CD4-positive, alpha-beta T cell treated with Interleukin-17A for 4 hours (primary cell): ENCODE data around the gene LAPTM5.
"Not testable (repeated sequence)": the region's sequence is repeated elsewhere in the genome, so short reads cannot be mapped to it uniquely, and the experiment has no call there.

Experiments used
- DNase-seq: peaks from one replicate; pipeline ENCODE4 v3.0.0-alpha.2; 2020; ENCODE audit warnings: mixed read lengths

Gene LAPTM5, protein sequence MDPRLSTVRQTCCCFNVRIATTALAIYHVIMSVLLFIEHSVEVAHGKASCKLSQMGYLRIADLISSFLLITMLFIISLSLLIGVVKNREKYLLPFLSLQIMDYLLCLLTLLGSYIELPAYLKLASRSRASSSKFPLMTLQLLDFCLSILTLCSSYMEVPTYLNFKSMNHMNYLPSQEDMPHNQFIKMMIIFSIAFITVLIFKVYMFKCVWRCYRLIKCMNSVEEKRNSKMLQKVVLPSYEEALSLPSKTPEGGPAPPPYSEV

DNA sequence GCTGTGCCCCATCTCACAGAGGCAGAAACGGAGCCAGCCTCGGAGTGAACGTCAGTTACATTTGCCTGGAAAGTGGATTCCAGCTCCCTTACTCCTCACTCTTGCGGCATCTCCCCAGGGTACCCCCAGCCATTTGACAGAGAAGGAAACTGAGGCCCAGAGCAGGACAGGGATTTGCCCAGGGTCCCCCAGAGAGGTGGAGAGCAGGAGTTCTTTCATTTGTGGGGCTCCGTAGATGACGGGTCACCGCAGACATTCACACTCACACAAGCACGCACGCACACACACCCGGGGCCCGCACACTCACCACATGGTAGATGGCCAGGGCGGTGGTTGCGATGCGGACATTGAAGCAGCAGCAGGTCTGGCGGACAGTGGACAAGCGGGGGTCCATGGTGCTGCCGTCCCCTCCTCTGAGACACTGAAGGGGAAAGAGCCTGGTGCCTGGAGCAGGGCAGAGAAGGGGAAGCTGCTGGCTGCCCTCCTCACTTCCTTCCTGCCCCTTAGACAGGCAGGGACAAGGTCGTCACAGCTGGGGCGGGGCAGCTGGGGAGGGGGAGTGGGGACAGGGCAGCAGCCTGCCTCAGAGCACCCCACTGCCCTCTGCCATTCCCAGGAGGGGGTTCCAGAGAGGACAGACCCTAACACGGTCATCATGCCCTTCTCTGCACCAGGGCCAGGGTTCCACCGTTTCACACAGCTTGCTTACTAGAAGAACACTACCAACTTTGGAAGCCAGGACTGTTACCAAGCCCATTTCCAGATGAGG, at the start of gene LAPTM5:
TSS of gene LAPTM5 (minus strand) at position 423 of the 769 bp plus-strand sequence. CDS start at position 394, 29 bp downstream.
- peak; percentile 82 for DNase-seq

DNA sequence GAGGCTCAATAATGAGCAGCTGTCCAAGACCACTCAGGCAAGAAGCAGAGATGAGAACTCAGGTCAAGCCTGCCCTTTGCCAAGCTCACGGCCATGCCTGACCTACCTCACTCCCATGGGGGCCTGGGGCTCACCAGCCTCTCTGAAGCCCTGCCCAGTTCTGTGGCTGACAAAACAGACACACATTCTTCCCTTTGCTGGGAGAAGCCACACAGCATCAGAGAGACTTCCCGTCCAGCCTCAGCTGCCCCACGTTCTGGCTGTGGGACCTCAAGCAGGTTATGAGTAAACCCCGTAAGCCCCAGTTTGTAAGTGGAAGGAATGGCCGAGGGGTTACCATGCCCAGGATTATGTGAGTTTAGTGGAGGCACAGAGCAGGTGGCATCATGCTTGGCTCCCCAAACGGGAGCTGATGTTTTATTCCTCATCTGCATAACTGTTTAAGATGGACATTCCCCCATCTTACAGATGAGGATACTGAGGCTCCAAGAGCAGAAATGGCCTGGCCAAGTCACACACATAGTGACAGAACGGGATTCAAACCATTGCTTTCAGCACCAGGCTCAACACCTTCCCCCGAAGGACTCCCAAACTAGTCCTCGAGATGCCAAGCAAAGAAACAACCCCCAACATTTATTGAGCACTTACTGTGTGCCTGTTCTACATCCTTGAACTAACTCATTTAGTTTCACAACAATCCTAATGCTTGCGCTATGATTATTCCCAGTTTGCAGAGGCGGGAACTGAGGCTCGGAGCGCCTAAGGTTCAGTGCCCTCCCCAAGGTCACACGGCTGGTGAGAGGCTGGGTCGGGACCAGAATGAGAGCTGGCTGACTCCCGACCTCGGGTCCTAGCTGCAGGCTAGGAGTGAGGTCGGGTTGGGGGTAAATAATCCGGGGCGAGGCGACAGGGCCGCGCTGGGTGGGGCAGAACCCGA, 49.1 kb upstream of the LAPTM5 start:
- DNase-seq: no peak

DNA sequence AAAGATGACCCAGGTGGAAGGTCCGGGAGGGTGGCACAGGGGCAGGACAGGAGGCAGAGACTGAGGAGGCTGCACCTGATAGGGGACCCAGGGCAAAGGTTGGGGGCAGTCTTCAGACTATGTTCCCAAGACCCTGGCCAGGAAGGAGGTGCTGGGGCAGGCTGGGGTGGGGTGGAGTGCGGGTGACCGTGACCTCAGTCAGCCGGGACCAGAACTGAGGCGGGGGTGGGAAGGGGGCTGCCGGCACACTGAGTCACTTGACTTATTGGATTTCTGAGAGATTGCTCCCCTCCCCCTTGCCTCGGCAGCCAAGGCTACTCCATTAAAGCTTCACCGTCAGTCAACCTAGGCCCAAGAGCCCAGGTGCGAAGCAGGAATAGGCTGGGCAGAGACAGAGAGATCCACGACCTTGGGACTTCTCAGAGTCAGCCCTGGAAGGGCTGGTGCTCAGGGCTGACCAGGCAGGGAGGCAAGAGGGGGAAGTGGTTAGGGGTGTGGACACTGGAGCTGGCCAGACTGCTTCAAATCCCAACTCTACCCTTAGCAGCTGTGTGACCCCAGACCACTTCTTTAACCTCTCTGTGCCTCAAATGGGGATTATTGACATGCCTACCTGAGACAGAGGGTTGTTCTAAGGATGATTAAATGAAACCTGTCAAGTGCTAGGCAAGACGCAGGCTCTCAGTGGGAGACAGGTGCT, 47.9 kb upstream of the LAPTM5 start:
- no peak for DNase-seq

DNA sequence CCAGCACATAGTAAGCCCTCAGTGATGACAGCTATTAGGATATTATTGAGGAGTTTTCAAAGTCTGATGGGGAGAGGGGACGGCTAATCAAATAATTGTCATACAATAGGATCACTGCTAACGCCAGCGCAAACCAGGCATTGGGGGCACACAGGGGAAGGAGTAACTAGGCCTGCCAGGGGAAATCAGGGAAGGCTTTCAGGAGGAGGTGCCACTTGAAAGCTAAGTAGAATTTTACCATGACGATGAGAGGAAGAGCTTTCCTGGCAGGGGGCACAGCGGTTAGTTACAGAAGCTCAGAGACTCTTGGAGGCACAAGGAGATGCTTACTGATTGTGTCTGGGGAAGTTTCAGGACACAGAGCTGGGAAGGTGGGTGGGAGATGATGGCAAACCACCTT, 47.2 kb upstream of the LAPTM5 start:
- DNase-seq: no peak

DNA sequence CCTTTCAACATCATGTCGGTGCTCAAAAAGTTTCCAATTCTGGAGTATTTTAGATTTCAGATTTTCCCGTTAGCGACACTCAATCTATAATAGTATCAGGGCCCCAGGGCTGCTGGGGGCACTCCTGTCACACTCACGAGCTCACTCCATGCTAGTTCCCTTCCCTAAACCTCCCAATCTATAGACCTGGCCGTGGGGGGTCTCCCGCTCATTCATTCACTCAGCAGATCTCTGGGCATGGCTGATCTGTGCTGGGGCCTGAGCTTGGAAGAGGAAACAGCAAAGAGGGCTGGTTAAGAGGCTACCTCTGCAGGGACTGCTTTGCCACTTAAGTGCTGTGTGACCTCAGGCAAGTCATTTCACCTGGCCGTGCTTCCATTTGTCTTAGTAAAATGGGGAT, 46.8 kb upstream of the LAPTM5 start:
- no peak for DNase-seq

DNA sequence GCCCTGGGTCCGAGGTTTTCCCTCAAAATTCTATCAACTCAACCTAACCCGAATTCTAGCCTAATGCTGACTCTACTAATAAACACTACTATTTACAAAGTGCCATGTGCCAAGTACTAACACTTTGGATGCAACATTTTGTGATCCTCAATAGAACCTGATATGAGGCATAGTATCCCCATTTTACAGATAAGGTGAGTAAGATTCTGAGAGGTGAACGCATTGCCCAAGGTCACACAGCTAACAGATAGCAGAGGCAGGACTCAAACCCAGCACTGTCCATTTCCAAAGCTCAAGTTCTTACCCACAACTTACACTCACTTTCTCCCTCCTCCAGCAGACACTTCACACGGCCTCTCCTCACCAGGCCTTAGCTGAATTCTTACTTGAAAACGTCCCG, 46.0 kb upstream of the LAPTM5 start:
- no peak for DNase-seq

DNA sequence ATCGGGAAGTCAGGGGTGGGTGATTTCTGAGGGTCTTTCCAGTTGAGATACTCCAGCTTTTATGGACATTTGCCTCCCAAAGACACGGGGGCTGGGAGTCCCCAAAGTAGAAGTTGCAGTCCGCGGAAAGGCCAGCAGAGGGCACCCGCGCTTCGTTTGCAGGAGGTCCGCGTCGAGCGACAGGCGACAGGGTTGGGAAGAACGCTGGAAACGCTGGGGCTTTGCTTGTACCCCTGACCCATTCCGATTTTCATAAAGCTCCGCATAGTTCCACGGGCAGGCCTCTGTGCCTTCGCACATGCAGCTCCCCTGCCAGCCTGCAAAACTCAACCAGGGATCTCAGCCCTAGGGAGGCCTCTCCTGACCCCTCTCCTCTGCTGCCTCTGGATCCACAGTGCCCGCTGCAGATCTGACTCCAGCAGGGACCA, 44.2 kb upstream of the LAPTM5 start:
- DNase-seq: peak; percentile 86

DNA sequence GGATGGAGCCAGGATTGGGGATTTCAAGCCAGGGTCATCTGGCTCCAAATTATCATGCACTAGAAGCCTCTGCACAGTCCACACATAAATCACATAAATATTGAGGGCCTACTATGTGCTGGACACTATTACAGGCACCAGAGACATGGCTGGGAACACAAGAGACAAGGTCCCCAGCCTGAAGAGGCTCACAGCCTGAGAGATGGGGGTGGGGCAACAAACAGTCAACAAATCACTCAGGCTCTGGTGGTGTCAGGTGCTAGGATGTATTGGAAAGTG, 41.6 kb upstream of the LAPTM5 start:
- no peak for DNase-seq

DNA sequence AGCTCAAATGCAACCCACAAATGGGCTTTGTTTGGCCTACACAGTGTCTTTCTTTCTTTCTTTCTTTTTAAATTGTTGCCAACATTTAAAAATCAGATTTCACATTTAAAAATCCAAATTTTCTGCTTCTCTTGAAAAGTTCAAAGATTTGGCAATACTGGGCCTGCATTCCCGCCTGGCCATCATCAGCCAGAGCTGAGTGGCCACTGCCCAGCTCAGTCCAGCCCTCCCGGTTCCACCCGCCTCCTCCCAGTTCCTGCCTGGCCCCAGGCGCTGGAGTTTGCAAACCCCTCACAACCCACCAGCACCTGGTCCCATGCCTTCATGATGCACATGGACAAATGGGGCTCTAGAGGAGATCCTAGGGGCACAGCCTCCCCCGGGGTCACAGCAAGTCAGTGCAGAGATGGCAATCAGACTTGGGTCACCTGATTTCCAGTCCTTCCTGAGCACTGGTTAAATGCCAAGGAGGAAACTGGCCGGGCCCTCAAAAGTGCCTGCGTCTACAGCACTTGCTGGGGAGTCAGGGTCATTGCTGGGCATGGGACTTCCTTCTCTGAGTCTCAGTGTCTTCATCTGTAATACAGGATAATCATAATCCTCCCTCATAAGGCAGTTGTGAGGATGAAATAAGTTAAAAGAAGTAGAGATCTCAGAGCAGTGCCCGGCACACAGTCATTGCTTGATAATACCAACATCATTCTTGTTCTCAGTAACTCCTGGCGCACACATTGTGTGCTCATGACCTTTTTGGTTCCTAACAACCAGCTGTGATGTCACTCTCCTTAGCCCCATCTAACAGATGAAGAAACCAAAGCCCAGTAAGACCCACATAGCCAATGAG, 41.0 kb upstream of the LAPTM5 start:
- no peak for DNase-seq

DNA sequence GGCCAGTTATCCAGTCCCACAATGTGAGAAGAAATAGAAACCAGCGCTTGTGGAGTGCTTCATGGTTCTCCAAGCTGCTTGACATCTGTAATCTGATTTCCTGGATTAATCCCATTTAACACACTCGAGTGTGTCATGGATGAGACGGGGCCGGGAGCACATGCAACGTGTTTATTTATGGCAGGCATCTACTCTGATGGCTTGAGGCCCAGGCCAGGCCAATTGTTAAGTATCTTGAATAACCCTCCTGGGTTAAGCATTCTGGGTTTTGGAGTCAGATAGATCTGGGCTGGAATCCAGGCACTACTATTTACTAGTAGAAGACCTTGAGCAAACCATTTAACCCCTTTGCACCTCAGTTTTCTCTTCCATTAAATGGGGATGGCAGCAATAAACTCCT, 37.5 kb upstream of the LAPTM5 start:
- no peak for DNase-seq

DNA sequence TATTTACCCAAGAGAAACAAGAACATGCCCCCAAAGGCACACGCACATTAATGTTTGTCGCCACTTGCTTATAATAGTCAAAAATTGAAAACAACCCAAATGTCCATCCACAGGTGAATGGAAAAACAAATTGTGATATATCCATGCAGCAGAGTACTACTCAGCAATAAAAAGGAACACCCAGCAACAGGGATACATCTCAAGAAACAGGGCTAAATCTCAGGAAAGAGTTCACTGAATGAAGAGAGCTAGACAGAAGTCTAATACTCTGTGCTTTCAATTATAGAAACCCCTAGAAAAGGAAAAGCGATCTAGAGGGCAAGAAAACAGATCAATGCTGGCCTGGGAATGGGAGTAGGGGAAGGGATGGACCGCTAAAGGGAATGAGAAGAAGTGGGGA, 36.7 kb upstream of the LAPTM5 start:
- DNase-seq: no peak

DNA sequence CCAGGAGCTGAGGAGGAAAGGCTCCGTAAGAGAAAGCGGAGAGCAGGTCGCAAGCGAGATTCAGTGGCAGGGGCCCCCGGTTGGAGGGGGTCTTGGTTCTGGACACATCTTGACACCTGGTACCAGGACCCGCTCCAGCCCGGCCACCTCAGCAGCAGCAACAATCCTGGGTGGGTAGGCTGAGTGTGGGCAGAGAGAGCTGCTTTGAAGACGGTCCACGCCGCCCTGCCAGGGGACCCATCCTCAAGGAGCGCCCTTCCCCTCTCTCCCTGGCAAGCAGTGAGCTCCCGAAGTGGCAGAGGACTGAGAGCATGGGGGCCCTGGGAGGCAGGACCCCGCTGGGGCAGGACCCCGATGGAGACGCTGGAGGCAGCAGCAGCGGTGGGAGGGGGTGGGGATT, 35.6 kb upstream of the LAPTM5 start:
- DNase-seq: no peak

DNA sequence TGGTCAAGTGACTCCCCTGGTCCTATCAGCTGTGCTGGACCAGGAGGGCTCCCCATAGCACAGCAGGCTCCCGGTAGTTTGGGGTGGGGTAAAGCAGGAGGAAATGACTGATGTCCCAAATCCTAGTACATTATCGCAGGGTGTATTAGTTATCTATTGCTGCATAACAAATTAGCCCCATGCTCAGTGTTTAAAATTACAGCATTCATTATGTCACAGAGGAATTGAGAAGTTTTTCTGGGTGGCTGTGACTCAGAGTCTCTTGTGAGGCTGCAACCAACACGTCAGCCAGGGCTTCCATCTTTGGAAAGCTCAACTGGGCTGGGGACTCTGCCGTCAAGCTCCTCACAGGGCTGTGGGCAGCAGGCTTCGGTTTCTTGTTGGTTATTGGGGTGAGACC, 34.3 kb upstream of the LAPTM5 start:
- no peak for DNase-seq

DNA sequence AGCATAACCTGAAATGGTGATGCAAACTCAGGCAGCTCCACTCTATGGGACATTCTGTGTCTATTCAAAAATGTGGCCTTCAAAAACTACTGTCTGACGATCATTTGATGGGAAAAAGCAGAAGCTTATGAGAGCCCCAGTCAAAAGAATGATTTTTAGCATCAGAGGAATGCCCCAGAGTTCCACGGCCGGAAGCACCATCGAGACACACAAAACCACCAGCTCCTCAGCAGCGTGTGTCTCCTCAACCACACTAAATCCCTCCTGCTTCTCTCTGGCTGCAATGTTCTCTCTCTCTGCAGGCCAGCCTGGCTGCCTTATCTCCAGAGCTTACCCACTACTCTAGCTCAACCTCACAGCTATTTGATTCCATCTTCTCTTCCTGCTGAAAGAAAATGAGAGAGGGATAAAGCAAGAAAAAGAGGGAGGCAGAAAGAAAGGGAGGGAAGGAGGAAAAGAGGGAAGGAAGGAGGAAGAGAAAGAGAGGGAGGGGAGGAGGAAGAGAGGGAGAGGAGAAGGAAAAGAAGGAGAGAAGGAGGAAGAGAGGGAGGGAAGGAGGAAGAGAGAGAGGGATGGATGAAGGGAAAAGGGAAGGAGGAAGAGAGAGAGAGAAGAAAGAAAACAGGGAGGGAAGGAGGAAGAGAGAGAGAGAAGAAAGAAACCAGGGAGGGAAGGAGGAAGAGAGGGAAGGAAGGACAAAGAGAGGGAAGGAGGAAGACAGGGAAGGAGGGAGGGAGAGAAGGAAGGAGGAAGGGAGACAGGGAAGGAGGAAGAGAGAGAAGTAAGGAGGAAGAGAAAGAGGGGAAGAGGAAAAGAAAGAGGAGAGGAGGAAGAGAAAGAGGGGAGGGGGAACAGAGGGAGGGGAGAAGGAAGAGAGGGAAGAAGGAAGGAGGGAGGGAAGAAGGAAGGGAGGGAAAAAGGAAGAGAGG, 33.5 kb upstream of the LAPTM5 start:
- peak; percentile 35 for DNase-seq

DNA sequence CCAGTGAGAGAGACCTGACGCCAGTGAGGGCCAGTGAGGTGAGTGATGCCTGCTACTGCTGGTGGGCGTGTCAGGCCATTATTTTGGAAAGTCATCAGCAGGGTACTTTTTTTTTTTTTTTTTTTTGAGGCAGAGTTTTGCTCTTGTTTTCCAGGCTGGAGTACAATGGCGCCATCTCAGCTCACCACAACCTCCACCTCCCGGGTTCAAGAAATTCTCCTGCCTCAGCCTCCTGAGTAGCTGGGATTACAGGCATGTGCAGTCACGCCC, 32.6 kb upstream of the LAPTM5 start:
- DNase-seq: not testable (repeated sequence)

DNA sequence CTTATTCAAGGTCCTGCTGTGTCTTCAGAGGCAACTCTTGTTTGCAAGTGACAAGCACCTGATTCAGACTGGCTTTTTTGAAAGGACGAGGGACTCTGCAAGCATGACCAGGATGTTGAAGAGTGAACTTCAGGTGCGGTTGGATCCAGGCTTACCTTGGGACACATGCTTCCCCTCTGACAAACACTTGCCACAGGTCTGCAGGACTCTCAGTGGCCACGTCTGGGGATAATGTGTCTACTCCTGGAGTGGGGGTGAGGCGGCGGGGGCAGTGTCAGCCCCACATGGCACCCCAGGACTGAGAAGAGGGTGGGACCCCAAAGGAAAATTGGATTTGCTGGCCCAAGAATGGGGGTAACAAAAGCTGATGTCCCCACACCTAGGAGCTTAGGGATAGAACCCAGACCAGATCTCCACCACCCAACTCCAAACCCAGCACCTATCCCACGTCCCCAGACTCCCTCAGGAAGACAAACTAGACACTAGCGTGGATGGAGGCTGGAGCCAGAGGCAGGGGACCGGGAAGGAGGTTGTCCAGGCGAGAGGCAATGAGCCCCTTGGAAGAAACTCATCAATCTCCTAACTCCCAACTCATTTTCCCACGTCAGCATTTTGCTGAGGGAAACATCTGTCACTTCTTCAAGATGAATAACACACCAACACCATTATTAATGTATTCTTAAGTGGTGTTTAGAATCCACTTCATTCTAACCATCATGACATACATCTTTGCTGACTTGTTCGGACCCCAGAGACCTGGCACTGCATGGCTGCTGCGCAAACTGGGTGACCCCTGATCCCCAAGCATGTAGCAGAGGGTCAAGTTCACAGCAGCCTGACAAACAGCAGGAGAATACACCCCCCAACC, 32.0 kb upstream of the LAPTM5 start:
- no peak for DNase-seq

DNA sequence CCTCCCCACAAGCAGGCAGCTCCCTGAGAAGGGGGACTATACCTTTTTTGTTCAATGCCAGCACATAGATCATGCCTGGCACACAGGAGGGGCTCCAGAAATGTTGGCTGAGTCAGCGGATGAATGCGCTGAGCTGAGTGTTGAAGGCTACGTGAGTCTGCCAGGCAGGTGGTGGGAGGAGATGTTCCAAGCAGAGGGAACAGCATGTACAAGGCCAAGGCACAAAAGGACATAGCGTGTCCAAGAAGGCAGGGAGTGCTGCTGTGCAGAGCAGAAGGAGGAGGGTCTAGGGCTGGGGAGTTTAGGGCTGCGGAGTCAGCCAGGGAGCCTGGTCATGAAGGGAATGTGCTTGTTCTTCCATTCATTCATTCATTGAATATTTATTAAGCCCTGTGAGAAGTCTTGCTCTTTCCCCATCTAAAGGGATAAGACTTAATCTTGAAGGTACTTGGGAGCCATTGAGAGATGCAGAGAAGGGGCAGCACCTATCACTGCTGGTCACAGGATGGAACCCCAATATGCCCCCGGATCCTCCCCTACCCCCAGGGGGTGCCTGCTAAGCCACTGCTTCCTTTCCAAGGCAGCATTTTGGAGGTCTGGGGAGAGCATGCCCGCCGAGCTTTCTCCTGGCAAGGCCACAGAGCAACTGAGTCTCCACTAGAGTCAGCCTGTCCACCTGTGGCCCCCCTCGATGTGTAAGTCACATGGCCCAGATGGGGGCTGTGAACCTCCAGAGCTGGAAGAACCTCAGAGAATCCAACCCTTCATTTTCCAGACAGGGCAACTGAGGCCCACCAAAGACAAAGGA, 31.2 kb upstream of the LAPTM5 start:
- DNase-seq: no peak

DNA sequence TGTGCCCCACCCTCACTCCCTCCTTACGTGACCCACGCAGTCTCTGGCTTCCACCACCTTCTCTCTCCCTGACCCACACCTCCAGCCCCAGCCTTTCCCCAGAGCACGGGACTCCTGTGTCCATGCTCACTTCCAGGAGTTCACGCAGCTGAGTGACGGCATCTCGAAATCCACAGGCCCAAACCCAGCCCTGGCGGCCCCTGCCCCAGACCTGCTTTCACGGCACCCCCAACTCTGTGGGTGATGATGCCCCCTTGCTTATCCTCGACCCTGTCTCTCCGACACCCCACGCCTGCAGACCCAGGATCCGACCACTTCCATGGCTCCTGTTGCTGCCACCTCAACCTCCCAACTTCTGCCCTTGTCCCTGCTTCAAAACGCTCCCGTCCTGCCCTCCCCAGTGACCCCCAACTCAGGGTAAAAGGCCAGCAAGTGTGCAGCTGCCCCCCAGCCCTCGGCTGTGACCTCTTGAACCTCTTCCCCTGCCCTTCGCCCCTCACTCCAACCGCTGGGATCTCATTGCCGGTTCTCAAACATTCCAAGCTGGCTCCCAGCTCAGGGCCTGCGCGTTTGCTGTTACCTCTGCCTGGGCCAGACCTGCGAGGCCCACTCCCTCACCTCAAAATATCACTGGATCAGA, 30.4 kb upstream of the LAPTM5 start:
- DNase-seq: no peak

DNA sequence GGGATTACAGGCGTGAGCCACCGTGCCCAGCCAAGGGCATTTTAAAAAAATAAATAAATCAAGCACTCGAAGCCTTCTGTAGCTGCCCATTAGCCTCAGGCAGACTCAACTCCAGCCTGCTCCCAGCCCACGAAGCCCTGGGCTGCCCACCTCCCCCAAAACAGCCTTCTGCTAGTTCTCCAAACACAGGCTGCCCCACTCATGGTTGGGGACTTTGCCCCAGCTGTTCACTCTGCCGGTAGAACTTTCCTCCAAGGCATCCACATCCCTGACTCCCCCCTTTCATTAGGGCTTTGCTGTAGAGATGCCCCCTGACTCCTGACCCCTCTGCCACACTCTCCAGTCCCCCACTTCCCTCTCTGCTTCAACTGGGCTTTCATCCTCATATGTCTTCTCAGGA, 29.7 kb upstream of the LAPTM5 start:
- no peak for DNase-seq
